Measurements from ENCODE around the gene PIGZ. TPM values are rescaled to one million over a fixed set of nuclear protein-coding genes. Genes with fewer than 3 reads are reported as not detected.

Gene PIGZ
- total RNA-seq, 1 experiment from 2014 or later = 0.15 TPM

GRCh38 chr3:197011780-197012539, 43.3 kb upstream of the PIGZ start:
- no peak overlapping the region for H3K4me3 Mint-ChIP-seq
- WGBS (ENCODE audit: extremely low coverage, insufficient read length, low lambda C conversion rate) = no CpG with 5 or more reads among the region's 25 CpGs
- no peak for TF ChIP-seq CTCF (conservative IDR thresholded peaks at IDR 0.05)
- H3K56ac ChIP-seq (ENCODE audit: insufficient read length, low read depth, low read length) = no peak overlapping the region
- H3K27me3 ChIP-seq (ENCODE audit: insufficient read depth, low read length) = no peaks in the 10 kb centered on the region
- H3K36me3 Mint-ChIP-seq (ENCODE audit: insufficient read depth in 1 of 3, low read depth in 3 of 3) = no peaks in the 10 kb centered on the region
- no peaks in the 10 kb centered on the region for H3K23me2 ChIP-seq (ENCODE audit: insufficient read length, low read depth, low read length, poor library complexity, severe bottlenecking)
- no peaks in the 10 kb centered on the region for H3K79me2 ChIP-seq (ENCODE audit: insufficient read depth, low read length)
- no peak overlapping the region for H4K5ac ChIP-seq (ENCODE audit: insufficient read length, low read depth, low read length)
- H2AFZ ChIP-seq (ENCODE audit: low read length) = no peak overlapping the region
- H2BK120ac ChIP-seq (ENCODE audit: low read depth, low read length, poor library complexity, severe bottlenecking) = no peak overlapping the region
- no peaks in the 10 kb centered on the region for H3K9me3 ChIP-seq (ENCODE audit: control insufficient read depth, low read depth, low read length)
- no peaks in the 10 kb centered on the region for H3K9me3 Mint-ChIP-seq
- H3K14ac ChIP-seq (ENCODE audit: insufficient read depth, low read length) = 0 out of 2 replicates have a peak overlapping the region, but pooled peaks have one; percentile 7
- no peak overlapping the region for H3K27ac ChIP-seq (ENCODE audit: insufficient read length, low read depth, low read length)
- H3K27me3 Mint-ChIP-seq (ENCODE audit: low read depth) = peaks cover 3% of the 10 kb centered on the region
- H3T11ph ChIP-seq (ENCODE audit: low read length) = no peak overlapping the region
- no peak overlapping the region for H3K9ac ChIP-seq (ENCODE audit: extremely low read depth, insufficient read length, low read length)
- H3K4me2 ChIP-seq (ENCODE audit: insufficient read depth, insufficient read length, low read length) = no peak overlapping the region
- H3K4ac ChIP-seq (ENCODE audit: low read depth, low read length) = no peak overlapping the region
- no peak overlapping the region for H4K91ac ChIP-seq (ENCODE audit: insufficient read length, low read depth, low read length)
- no peak overlapping the region for H2BK5ac ChIP-seq (ENCODE audit: insufficient read length, low read length)
- peaks cover 0 to 3% of the 10 kb centered on the region in 2 experiments; a peak in 1 of 4 replicates for H3K4me1 Mint-ChIP-seq
- H2BK15ac ChIP-seq (ENCODE audit: low read depth, low read length) = no peak overlapping the region
- H3K27ac Mint-ChIP-seq = no peak overlapping the region
- no peak overlapping the region for H3K23ac ChIP-seq (ENCODE audit: insufficient read length, low read depth, low read length)
- H4K8ac ChIP-seq (replicated peaks; ENCODE audit: insufficient read length, low read depth, low read length) = no peak overlapping the region
- no peaks in the 10 kb centered on the region for H3K4me1 ChIP-seq (ENCODE audit: insufficient read depth, low read length)
- H3K18ac ChIP-seq (ENCODE audit: insufficient read length, low read depth, low read length) = no peak overlapping the region
- no peak for DNase-seq
- H2AK5ac ChIP-seq (ENCODE audit: insufficient read length, low read length) = no peak overlapping the region
- H2BK20ac ChIP-seq (ENCODE audit: low read depth, low read length, poor library complexity, severe bottlenecking) = no peak overlapping the region
- no peaks in the 10 kb centered on the region for H4K20me1 ChIP-seq (ENCODE audit: control insufficient read depth, insufficient read depth, insufficient read length)
- no peak overlapping the region for H2BK12ac ChIP-seq (ENCODE audit: insufficient read length, low read depth, low read length)
- H3K79me1 ChIP-seq (ENCODE audit: insufficient read depth, low read depth, low read length, poor library complexity, severe bottlenecking) = no peaks in the 10 kb centered on the region
